B cell (primary cell): ENCODE data around the gene GSTM5. TPM values are rescaled to one million over a fixed set of nuclear protein-coding genes. Genes with fewer than 3 reads are reported as not detected.
"Not testable (repeated sequence)": the region's sequence is repeated elsewhere in the genome, so short reads cannot be mapped to it uniquely, and the experiment has no call there.

Experiments used
- ATAC-seq: fragments of 200-7000 bp; cut with Tn5 transposase; one replicate; pipeline ENCODE4 v1.10.0; 2021; ENCODE audit warnings: low read depth, mild to moderate bottlenecking, moderate number of reproducible peaks, moderate library complexity
- CTCF ChIA-PET: fragments of 350-600 bp; sonication (Branson Sonifier 250); formaldehyde crosslinking; loops from one replicate; lab custom pipeline; 2021; ENCODE audit warnings: antibody characterized with exemption, inconsistent platforms; lab: Charles Lee
- POLR2A ChIA-PET: fragments of 350-600 bp; sonication (Branson Sonifier 250); formaldehyde crosslinking; loops from one replicate; lab custom pipeline; 2021; ENCODE audit warnings: antibody characterized with exemption; lab: Charles Lee
- DNase-seq: peaks from one replicate; pipeline ENCODE4 v3.0.0; 2013
- H2AFZ ChIP-seq: 2 replicates; pipeline ENCODE4 v1.6.1; 2012; ENCODE audit warnings: mild to moderate bottlenecking, low read depth, low read length; ENCODE audit not compliant: insufficient read depth, poor library complexity, severe bottlenecking
- H3K27ac ChIP-seq, 2 donors: 1 replicate in 1 of 2; 2 replicates in 1 of 2; pipeline ENCODE4 v1.5.1; 2012 to 2013; ENCODE audit warnings: low read length in 2 of 2, mild to moderate bottlenecking in 2 of 2, moderate library complexity in 1 of 2
- H3K27me3 ChIP-seq, 4 experiments: fragments of 200-600 bp in 1 of 4; sonication (generic) in 1 of 4; replicated peaks in 1 of 4; 1 replicate in 2 of 4; 2 replicates in 2 of 4; pipeline versions ENCODE4 v1.6.1 to v1.7.0; 2013 to 2016; ENCODE audit warnings: low read length in 3 of 4, mild to moderate bottlenecking in 2 of 4, mixed read lengths in 1 of 4, moderate library complexity in 1 of 4; ENCODE audit not compliant: insufficient read depth in 4 of 4, control insufficient read depth in 3 of 4; ENCODE audit errors: control extremely low read depth in 1 of 4
- H3K36me3 ChIP-seq, 2 experiments: replicated peaks in 1 of 2; 1 replicate in 1 of 2; 2 replicates in 1 of 2; pipeline versions ENCODE4 v1.6.1 to v1.7.1; 2013; ENCODE audit warnings: low read length in 1 of 2; ENCODE audit not compliant: insufficient read depth in 2 of 2, control insufficient read depth in 1 of 2; ENCODE audit errors: control extremely low read depth in 1 of 2, extremely low read depth in 1 of 2
- H3K4me1 ChIP-seq, 2 donors: fragments of 200-600 bp in 1 of 2; sonication (generic) in 1 of 2; 1 replicate in 1 of 2; 2 replicates in 1 of 2; pipeline versions ENCODE4 v1.5.1 to v1.6.1; 2013 to 2017; ENCODE audit warnings: low read length in 2 of 2; ENCODE audit not compliant: control insufficient read depth in 2 of 2, insufficient read depth in 2 of 2
- H3K4me2 ChIP-seq: replicated peaks from 2 replicates; pipeline ENCODE3; 2012; ENCODE audit warnings: mild to moderate bottlenecking, low read depth, low read length; ENCODE audit not compliant: poor library complexity, severe bottlenecking
- H3K4me3 ChIP-seq, 5 experiments: fragments of 200-600 bp in 1 of 5; sonication (generic) in 1 of 5; 1 replicate in 3 of 5; 2 replicates in 2 of 5; pipeline versions ENCODE4 v1.5.1 to v1.7.0; 2011 to 2016; ENCODE audit warnings: low read length in 4 of 5, mild to moderate bottlenecking in 4 of 5, low read depth in 2 of 5, control low read depth in 1 of 5, moderate library complexity in 1 of 5; ENCODE audit not compliant: insufficient read depth in 1 of 5; ENCODE audit errors: control extremely low read depth in 1 of 5, extremely low read depth in 1 of 5
- H3K79me2 ChIP-seq: fragments of 200-600 bp; sonication (generic); one replicate; pipeline ENCODE4 v1.6.0; 2016; ENCODE audit warnings: low read length; ENCODE audit not compliant: control insufficient read depth, insufficient read depth
- H3K9ac ChIP-seq: fragments of 200-600 bp; sonication (generic); 2 replicates; pipeline ENCODE4 v1.6.1; 2017; ENCODE audit warnings: mild to moderate bottlenecking, low read length, moderate library complexity
- H3K9me3 ChIP-seq, 3 donors: one replicate each; pipeline versions ENCODE4 v1.6.1 to v1.7.1; 2013; ENCODE audit warnings: low read length in 2 of 3; ENCODE audit not compliant: control insufficient read depth in 2 of 3, insufficient read depth in 1 of 3; ENCODE audit errors: control extremely low read depth in 1 of 3
- H4K20me1 ChIP-seq: 2 replicates; pipeline ENCODE4 v1.6.0; 2012; ENCODE audit warnings: mild to moderate bottlenecking, low read length; ENCODE audit not compliant: insufficient read depth, control insufficient read depth, poor library complexity, severe bottlenecking
- H3K27ac Mint-ChIP-seq: one replicate; pipeline ENCODE4 v1.8.0; 2021; ENCODE audit warnings: mixed read lengths
- H3K27me3 Mint-ChIP-seq: one replicate; pipeline ENCODE4 v1.8.0; 2021; ENCODE audit warnings: mixed read lengths
- H3K4me1 Mint-ChIP-seq: one replicate; pipeline ENCODE4 v1.8.0; 2021; ENCODE audit warnings: mixed read lengths
- H3K4me3 Mint-ChIP-seq: one replicate; pipeline ENCODE4 v1.8.0; 2021; ENCODE audit warnings: mixed read lengths
- H3K9me3 Mint-ChIP-seq: one replicate; pipeline ENCODE4 v1.8.0; 2022; ENCODE audit warnings: mixed read lengths; ENCODE audit not compliant: insufficient read depth
- EZH2 ChIP-seq: IDR thresholded peaks from 2 replicates; pipeline ENCODE4 v1.6.1; 2012; ENCODE audit warnings: borderline replicate concordance, low read depth, mild to moderate bottlenecking, moderate library complexity, low read length; ENCODE audit not compliant: insufficient read depth, poor library complexity, severe bottlenecking
- WGBS: methylation state at CpG from one replicate; pipeline ENCODE4 v1.1.5; 2013; ENCODE audit warnings: missing lambda C conversion rate; ENCODE audit not compliant: insufficient coverage; 5-methylcytosine and 5-hydroxymethylcytosine counted together
- intact Hi-C: fragments of 100-400 bp; cut with micrococcal nuclease; formaldehyde crosslinking; loops from one replicate; pipeline ENCODE4 v1.10.0; 2022
- polyA plus RNA-seq: library from polyadenylated mRNA; depleted of rRNA; stranded (reverse); fragments of >200 nt; gene quantifications from 2 replicates; pipeline ENCODE4 v1.2.3, GENCODE V29; 2012
- total RNA-seq, 2 donors: library from RNA; stranded (reverse); fragments of 120-200 nt in 1 of 2; gene quantifications; 1 replicate in 1 of 2; 2 replicates in 1 of 2; pipeline versions ENCODE4 v1.2.3 to v1.2.4, GENCODE V29; 2013 to 2022
- TF ChIP-seq, protein P1 (sequence below): fragments of 200-600 bp; IDR thresholded peaks from one replicate; pipeline ENCODE4 v1.8.0; 2022; ENCODE audit warnings: antibody characterized with exemption, mild to moderate bottlenecking

The GSTM5 gene
- total and polyA plus RNA-seq, 2 donors (not counting 1 experiment from before 2014, with no cell fraction given), result 0.07 TPM; not detected in 1

DNA sequence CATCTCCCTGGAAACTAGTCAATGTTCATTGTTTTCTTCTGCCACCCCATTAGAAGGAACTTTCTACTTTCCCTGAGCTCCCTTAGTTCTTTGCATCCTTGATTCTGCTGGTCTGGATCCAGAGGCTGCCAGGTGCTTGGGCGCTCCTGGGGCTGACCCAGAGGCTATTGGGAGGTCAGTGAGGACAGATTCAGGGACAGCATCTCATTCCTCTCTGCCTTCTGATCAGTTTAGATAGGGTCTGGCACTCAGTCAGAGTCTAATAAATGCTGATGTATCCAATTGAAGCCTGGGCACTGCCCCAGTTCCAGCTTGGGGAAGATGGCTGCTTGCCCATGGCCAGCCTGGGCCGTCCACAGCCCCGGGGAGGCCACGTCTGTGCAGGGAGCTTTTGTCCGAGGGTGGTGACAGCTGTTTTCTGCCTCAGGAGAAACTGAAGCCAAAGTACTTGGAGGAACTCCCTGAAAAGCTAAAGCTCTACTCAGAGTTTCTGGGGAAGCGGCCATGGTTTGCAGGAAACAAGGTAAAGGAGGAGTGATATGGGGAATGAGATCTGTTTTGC, 22.1 kb upstream of the GSTM5 start:
- Histone ChIP-seq H3K9ac (no peak overlapping the region), H3K36me3 (no peaks in the 10 kb centered on the region), H3K27me3 (no peaks in the 10 kb centered on the region), H3K4me1 (no peaks in the 10 kb centered on the region), H4K20me1 (no peaks in the 10 kb centered on the region), H3K9me3 (no peaks in the 10 kb centered on the region), H3K79me2 (no peaks in the 10 kb centered on the region), H3K27ac (no peak overlapping the region), H2AFZ (no peak overlapping the region), H3K4me2 (no peak overlapping the region), H3K4me3 (no peak overlapping the region)
- intact Hi-C loops, result no loop called here
- no peak for TF ChIP-seq EZH2
- TF ChIP-seq, protein P1, sequence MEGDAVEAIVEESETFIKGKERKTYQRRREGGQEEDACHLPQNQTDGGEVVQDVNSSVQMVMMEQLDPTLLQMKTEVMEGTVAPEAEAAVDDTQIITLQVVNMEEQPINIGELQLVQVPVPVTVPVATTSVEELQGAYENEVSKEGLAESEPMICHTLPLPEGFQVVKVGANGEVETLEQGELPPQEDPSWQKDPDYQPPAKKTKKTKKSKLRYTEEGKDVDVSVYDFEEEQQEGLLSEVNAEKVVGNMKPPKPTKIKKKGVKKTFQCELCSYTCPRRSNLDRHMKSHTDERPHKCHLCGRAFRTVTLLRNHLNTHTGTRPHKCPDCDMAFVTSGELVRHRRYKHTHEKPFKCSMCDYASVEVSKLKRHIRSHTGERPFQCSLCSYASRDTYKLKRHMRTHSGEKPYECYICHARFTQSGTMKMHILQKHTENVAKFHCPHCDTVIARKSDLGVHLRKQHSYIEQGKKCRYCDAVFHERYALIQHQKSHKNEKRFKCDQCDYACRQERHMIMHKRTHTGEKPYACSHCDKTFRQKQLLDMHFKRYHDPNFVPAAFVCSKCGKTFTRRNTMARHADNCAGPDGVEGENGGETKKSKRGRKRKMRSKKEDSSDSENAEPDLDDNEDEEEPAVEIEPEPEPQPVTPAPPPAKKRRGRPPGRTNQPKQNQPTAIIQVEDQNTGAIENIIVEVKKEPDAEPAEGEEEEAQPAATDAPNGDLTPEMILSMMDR, result no peak
- H3K27me3 Mint-ChIP-seq, result no peaks in the 10 kb centered on the region
- peak overlapping the region; percentile 26 for H3K4me3 Mint-ChIP-seq
- DNase-seq (no peak), ATAC-seq (no peak)
- POLR2A ChIA-PET, result no interaction called here
- no peak overlapping the region for H3K27ac Mint-ChIP-seq
- WGBS, result no CpG with 5 or more reads among the region's 6 CpGs
- CTCF ChIA-PET, result interaction anchor here (1.5 kb wide), 1 partner anchor 49 kb away, joined by 5 read pairs; no protein-coding TSS in a partner anchor
- H3K9me3 Mint-ChIP-seq, result no peaks in the 10 kb centered on the region
- peaks cover 6% of the 10 kb centered on the region for H3K4me1 Mint-ChIP-seq

DNA sequence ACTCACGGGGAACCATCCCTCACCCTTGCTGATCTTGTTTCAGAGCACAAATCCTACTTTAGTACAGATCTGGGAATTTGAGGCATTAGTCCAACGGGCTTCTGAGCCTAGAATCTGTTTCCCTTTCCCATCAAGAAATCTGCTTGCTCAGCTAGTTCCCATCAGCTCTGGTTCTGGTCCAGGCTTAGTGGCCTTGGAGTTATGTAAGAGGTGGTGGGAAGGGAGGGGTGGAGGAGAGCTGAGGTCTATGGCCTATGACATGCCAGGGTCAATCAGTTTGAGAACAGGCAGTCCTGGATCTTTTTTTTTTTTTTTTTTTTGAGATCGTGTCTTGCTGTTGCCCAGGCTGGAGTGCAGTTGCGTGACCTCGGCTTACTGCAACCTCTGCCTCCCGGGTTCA, 20.3 kb upstream of the GSTM5 start:
- Mint-ChIP-seq H3K4me3 (no peak overlapping the region), H3K27ac (no peak overlapping the region), H3K9me3 (no peaks in the 10 kb centered on the region), H3K27me3 (no peaks in the 10 kb centered on the region), H3K4me1 (peaks cover 6% of the 10 kb centered on the region)
- H3K27ac ChIP-seq, result no peak overlapping the region
- H3K9me3 ChIP-seq, result no peaks in the 10 kb centered on the region
- H3K27me3 ChIP-seq, result no peaks in the 10 kb centered on the region
- TF ChIP-seq, protein P1, result no peak
- TF ChIP-seq EZH2, result no peak
- DNase-seq (no peak), ATAC-seq (no peak)
- no peaks in the 10 kb centered on the region for H3K36me3 ChIP-seq
- H3K79me2 ChIP-seq, result no peaks in the 10 kb centered on the region
- intact Hi-C loops, result no loop called here
- ChIA-PET CTCF (interaction anchor here (0.6 kb wide), 2 partner anchors 121 to 804 kb away, joined by 3 to 4 read pairs; no protein-coding TSS in a partner anchor), POLR2A (no interaction called here)
- H3K9ac ChIP-seq, result no peak overlapping the region
- H2AFZ ChIP-seq, result no peak overlapping the region
- H3K4me3 ChIP-seq, result no peak overlapping the region
- H3K4me2 ChIP-seq, result no peak overlapping the region
- no CpG with 5 or more reads among the region's 6 CpGs for WGBS
- no peaks in the 10 kb centered on the region for H3K4me1 ChIP-seq
- H4K20me1 ChIP-seq, result no peaks in the 10 kb centered on the region

DNA sequence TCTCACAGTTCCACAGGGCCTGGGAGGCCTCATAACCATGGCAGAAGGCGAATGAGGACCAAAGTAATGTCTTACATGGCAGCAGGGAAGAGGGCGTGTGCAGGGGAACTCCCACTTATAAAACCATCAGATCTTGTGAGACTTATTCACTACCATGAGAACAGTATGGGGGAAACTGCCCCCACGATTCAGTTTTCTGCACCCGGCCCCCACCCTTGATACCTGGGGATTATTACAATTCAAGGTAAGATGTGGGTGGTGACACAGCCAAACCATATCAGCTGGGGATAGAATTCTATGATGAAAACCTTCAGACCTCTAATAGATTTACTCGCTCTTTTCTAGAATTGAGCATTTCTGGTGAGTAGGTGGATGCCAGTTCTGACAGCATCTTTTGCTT, 17.7 kb upstream of the GSTM5 start:
- H3K9me3 Mint-ChIP-seq, H3K27me3 ChIP-seq, H3K27me3 Mint-ChIP-seq, H3K4me3 ChIP-seq, H3K27ac ChIP-seq, H3K4me3 Mint-ChIP-seq, DNase-seq, H3K27ac Mint-ChIP-seq, H3K9me3 ChIP-seq, ATAC-seq, H2AFZ ChIP-seq, CTCF ChIA-PET, H3K4me1 Mint-ChIP-seq, H3K4me2 ChIP-seq, H3K4me1 ChIP-seq, intact Hi-C loops, H4K20me1 ChIP-seq, H3K36me3 ChIP-seq, H3K9ac ChIP-seq, POLR2A ChIA-PET, H3K79me2 ChIP-seq: not testable (repeated sequence)
- no CpG with 5 or more reads among the region's 5 CpGs for whole genome bisulfite sequencing
